A549 (cell line): ENCODE data around the gene SLC8A1. TPM values are rescaled to one million over a fixed set of nuclear protein-coding genes. Genes with fewer than 3 reads are reported as not detected.

ENCODE experiments used
- ATAC-seq, 2 experiments: fragments of 200-7000 bp in 1 of 2; fragments of >200 bp in 1 of 2; cut with Nextera tagmentation in 1 of 2; cut with Tn5 transposase in 1 of 2; 3 replicates each; pipeline versions ENCODE4 v1.8.0 to v1.9.1; 2018 to 2020; ENCODE audit warnings: mild to moderate bottlenecking in 1 of 2, moderate library complexity in 1 of 2
- CTCF ChIA-PET: fragments of 300-600 bp; sonication (Branson Sonifier 250); formaldehyde crosslinking; extraction: SDS; loops from one replicate; lab custom pipeline; 2021; ENCODE audit warnings: antibody characterized with exemption, inconsistent platforms; lab: Yijun Ruan, JAX
- POLR2A ChIA-PET: fragments of 350-600 bp; formaldehyde crosslinking; extraction: SDS; loops from one replicate; lab custom pipeline; 2021; ENCODE audit warnings: antibody characterized with exemption, inconsistent platforms; lab: Yijun Ruan, JAX
- DNase-seq, 2 experiments: peaks; one replicate each; pipeline versions ENCODE4 v3.0.0 to v3.0.0-alpha.2; 2011 to 2016; ENCODE audit warnings: low read depth in 1 of 2, low spot score in 1 of 2
- FAIRE-seq: peaks from 2 replicates; lab custom pipeline; 2011; peaks lifted over from hg19 to GRCh38; lab: Jason Lieb, UNC
- H3K27ac ChIP-seq, 2 experiments: fragments of >200 bp; sonication (Bioruptor Twin); formaldehyde crosslinking; 3 replicates each; pipeline ENCODE4 v1.5.1; 2016 to 2017
- H3K4me1 ChIP-seq: fragments of >200 bp; sonication (Bioruptor Twin); formaldehyde crosslinking; 3 replicates; pipeline ENCODE4 v1.6.1; 2016
- H3K4me2 ChIP-seq: fragments of >200 bp; sonication (Bioruptor Twin); formaldehyde crosslinking; 3 replicates; pipeline ENCODE4 v1.6.1; 2016
- H3K4me3 ChIP-seq: fragments of >200 bp; sonication (Bioruptor Twin); formaldehyde crosslinking; 3 replicates; pipeline ENCODE4 v1.5.1; 2016
- H3K9me3 ChIP-seq: fragments of >200 bp; sonication (Bioruptor Twin); formaldehyde crosslinking; 3 replicates; pipeline ENCODE4 v1.6.1; 2016
- CBX2 ChIP-seq: fragments of 200-600 bp; sonication (generic); IDR thresholded peaks from 2 replicates; pipeline ENCODE4 v1.6.1; 2016; ENCODE audit warnings: low read depth, mild to moderate bottlenecking, borderline replicate concordance
- CBX8 ChIP-seq: fragments of 200-600 bp; sonication (generic); IDR thresholded peaks from 2 replicates; pipeline ENCODE4 v1.6.1; 2016
- CEBPB ChIP-seq, 2 experiments: fragments of >200 bp in 1 of 2; sonication (Bioruptor Twin) in 1 of 2; formaldehyde crosslinking in 1 of 2; IDR thresholded peaks; 2 replicates each; pipeline ENCODE4 v1.6.1; 2012 to 2016
- CHD4 ChIP-seq: fragments of 200-600 bp; sonication (generic); IDR thresholded peaks from 2 replicates; pipeline ENCODE4 v1.6.1; 2016; ENCODE audit warnings: antibody characterized with exemption, mild to moderate bottlenecking, borderline replicate concordance
- HEYL ChIP-seq: fragments of 250-450 bp; sonication (Bioruptor Pico); IDR thresholded peaks from 2 replicates; pipeline ENCODE4 v1.8.0; 2021; ENCODE audit warnings: mild to moderate bottlenecking, moderate library complexity
- HOXA7 ChIP-seq: fragments of 250-450 bp; sonication (Bioruptor Pico); IDR thresholded peaks from 2 replicates; pipeline ENCODE4 v1.5.0; 2020; ENCODE audit warnings: mild to moderate bottlenecking, moderate library complexity
- HOXB13 ChIP-seq: fragments of 250-450 bp; sonication (Bioruptor Pico); IDR thresholded peaks from 2 replicates; pipeline ENCODE4 v1.5.0; 2020; ENCODE audit warnings: low read depth, mild to moderate bottlenecking, moderate library complexity
- JUN ChIP-seq, 2 experiments: fragments of >200 bp; sonication (Bioruptor Twin); formaldehyde crosslinking; IDR thresholded peaks; 2 replicates in 1 of 2; 3 replicates in 1 of 2; pipeline ENCODE4 v1.6.1; 2016 to 2017
- KDM1A ChIP-seq: fragments of 200-600 bp; sonication (generic); IDR thresholded peaks from 2 replicates; pipeline ENCODE4 v1.6.1; 2016; ENCODE audit warnings: low read depth, mild to moderate bottlenecking
- KDM5A ChIP-seq: fragments of 200-600 bp; sonication (generic); IDR thresholded peaks from 2 replicates; pipeline ENCODE4 v1.6.1; 2016; ENCODE audit warnings: antibody characterized with exemption, mild to moderate bottlenecking
- RARB ChIP-seq: fragments of 250-450 bp; sonication (Bioruptor Pico); IDR thresholded peaks from 2 replicates; pipeline ENCODE4 v1.8.0; 2021; ENCODE audit warnings: mild to moderate bottlenecking, moderate library complexity
- RNF2 ChIP-seq: fragments of 200-600 bp; sonication (generic); IDR thresholded peaks from 2 replicates; pipeline ENCODE4 v1.6.1; 2016; ENCODE audit warnings: low read depth, mild to moderate bottlenecking, antibody characterized with exemption, moderate library complexity, borderline replicate concordance
- TFCP2L1 ChIP-seq: fragments of 250-450 bp; sonication (Bioruptor Pico); IDR thresholded peaks from 2 replicates; pipeline ENCODE4 v1.5.0; 2021; ENCODE audit warnings: mild to moderate bottlenecking
- TP53 ChIP-seq: fragments of 250-450 bp; sonication (Bioruptor Pico); IDR thresholded peaks from 2 replicates; pipeline ENCODE4 v1.5.0; 2021; ENCODE audit warnings: mild to moderate bottlenecking, moderate library complexity
- USF2 ChIP-seq: fragments of 450-650 bp; IDR thresholded peaks from 2 replicates; pipeline ENCODE4 v1.6.1; 2014; ENCODE audit warnings: antibody characterized with exemption
- ZC3H11A ChIP-seq: fragments of 450-650 bp; IDR thresholded peaks from 2 replicates; pipeline ENCODE4 v1.6.1; 2014; ENCODE audit warnings: antibody characterized with exemption, mild to moderate bottlenecking
- ZNF302 ChIP-seq: fragments of 250-450 bp; sonication (Bioruptor Pico); IDR thresholded peaks from 2 replicates; pipeline ENCODE4 v1.9.0; 2021; ENCODE audit warnings: inconsistent platforms, mild to moderate bottlenecking, moderate library complexity
- ZSCAN20 ChIP-seq: fragments of 250-450 bp; sonication (Bioruptor Pico); IDR thresholded peaks from 2 replicates; pipeline ENCODE4 v1.8.0; 2022; ENCODE audit warnings: mild to moderate bottlenecking, moderate library complexity
- WGBS: methylation state at CpG from one replicate; pipeline ENCODE4 v1.1.6; 2017; ENCODE audit errors: missing lambda C conversion rate; 5-methylcytosine and 5-hydroxymethylcytosine counted together
- polyA plus RNA-seq, 4 experiments: library from polyadenylated mRNA; depleted of rRNA in 3 of 4; stranded (reverse); fragments of >200 nt; fragmentation: RNase III in 1 of 4; extraction: RNeasy Plus Mini Kit Qiagen cat#74134 plus additional on column Dnase treatment in 1 of 4; gene quantifications; 2 replicates in 3 of 4; 3 replicates in 1 of 4; pipeline ENCODE4 v1.2.3, GENCODE V29; 2011 to 2017
- TF ChIP-seq, protein P1 (sequence below): fragments of 200-600 bp; sonication (generic); IDR thresholded peaks from 2 replicates; pipeline ENCODE4 v1.6.1; 2016; ENCODE audit warnings: antibody characterized with exemption, mild to moderate bottlenecking, moderate library complexity
- TF ChIP-seq, protein P2 (sequence below): IDR thresholded peaks from 2 replicates; pipeline ENCODE4 v1.6.1; 2012
- TF ChIP-seq, protein P3 (sequence below): fragments of 250-450 bp; sonication (Bioruptor Pico); IDR thresholded peaks from 2 replicates; pipeline ENCODE4 v1.5.0; 2021; ENCODE audit warnings: mild to moderate bottlenecking, moderate library complexity, borderline replicate concordance

Gene SLC8A1
- polyA plus RNA-seq, 2 of the 4 experiments (the other 2 are of a cell fraction) = 0.28 to 0.92 TPM

GRCh38 chr2:40367032-40367431 lies 84.9 kb downstream of the SLC8A1 start:
- TF ChIP-seq CEBPB (IDR thresholded peaks at IDR 0.05) (no peak), USF2 (no peak), CBX8 (no peak), TFCP2L1 (no peak), CHD4 (no peak), CBX2 (no peak)
- TF ChIP-seq, protein P1, sequence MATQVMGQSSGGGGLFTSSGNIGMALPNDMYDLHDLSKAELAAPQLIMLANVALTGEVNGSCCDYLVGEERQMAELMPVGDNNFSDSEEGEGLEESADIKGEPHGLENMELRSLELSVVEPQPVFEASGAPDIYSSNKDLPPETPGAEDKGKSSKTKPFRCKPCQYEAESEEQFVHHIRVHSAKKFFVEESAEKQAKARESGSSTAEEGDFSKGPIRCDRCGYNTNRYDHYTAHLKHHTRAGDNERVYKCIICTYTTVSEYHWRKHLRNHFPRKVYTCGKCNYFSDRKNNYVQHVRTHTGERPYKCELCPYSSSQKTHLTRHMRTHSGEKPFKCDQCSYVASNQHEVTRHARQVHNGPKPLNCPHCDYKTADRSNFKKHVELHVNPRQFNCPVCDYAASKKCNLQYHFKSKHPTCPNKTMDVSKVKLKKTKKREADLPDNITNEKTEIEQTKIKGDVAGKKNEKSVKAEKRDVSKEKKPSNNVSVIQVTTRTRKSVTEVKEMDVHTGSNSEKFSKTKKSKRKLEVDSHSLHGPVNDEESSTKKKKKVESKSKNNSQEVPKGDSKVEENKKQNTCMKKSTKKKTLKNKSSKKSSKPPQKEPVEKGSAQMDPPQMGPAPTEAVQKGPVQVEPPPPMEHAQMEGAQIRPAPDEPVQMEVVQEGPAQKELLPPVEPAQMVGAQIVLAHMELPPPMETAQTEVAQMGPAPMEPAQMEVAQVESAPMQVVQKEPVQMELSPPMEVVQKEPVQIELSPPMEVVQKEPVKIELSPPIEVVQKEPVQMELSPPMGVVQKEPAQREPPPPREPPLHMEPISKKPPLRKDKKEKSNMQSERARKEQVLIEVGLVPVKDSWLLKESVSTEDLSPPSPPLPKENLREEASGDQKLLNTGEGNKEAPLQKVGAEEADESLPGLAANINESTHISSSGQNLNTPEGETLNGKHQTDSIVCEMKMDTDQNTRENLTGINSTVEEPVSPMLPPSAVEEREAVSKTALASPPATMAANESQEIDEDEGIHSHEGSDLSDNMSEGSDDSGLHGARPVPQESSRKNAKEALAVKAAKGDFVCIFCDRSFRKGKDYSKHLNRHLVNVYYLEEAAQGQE = no peak
- TF ChIP-seq, protein P2, sequence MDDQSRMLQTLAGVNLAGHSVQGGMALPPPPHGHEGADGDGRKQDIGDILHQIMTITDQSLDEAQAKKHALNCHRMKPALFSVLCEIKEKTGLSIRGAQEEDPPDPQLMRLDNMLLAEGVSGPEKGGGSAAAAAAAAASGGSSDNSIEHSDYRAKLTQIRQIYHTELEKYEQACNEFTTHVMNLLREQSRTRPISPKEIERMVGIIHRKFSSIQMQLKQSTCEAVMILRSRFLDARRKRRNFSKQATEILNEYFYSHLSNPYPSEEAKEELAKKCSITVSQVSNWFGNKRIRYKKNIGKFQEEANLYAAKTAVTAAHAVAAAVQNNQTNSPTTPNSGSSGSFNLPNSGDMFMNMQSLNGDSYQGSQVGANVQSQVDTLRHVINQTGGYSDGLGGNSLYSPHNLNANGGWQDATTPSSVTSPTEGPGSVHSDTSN = no peak
- Histone ChIP-seq H3K4me2 (no peak overlapping the region), H3K4me1 (peaks cover 10% of the 10 kb centered on the region; the same call in 1 of the 3 replicates), H3K27ac (no peak overlapping the region), H3K4me3 (no peak overlapping the region), H3K9me3 (no peaks in the 10 kb centered on the region)
- no peak for DNase-seq
- FAIRE-seq = no peak
- CTCF ChIA-PET = no interaction called here
- 58% methylated on average over 2 of the region's 2 CpGs for WGBS
- POLR2A ChIA-PET = no interaction called here
- no peak for ATAC-seq

DNA sequence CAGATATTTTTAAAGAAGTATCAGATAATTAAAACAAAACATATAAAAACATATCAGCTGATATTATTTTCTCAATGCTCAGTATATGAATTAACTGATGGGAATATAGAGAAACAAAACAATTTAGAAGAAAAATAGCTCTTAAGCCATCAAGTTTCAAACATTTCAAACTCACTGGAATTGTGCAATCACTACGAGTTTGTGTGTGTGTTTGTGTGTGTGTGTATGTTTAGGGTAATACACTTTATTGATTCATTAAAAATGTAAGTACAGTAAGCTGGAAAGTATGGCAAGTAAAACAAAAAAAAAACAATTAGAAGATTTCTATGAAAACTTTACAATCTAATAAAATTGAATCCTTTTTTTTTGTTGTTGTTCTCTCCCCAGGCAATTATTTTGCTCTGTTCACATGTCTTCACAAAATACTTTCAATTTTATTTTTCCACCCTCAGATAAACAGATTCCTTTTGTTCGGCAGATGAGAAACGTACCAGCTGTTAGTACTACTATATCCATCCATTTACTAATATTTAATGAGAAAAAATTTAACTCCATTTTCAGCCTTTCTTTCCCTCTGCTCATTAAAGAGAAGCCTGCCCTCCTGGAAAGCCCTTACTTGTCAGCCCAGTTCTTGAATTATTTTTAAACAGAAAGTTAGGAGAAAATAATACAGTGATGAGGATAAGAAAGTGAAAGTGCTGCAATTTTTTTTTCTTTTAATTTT lies 87.6 kb downstream of the SLC8A1 start:
- DNase-seq (peak in 1 of 2 experiments; percentile 13), ATAC-seq (no peak), FAIRE-seq (no peak)
- no peaks in the 10 kb centered on the region for H3K9me3 ChIP-seq
- H3K27ac ChIP-seq = no peak overlapping the region
- peaks cover 10% of the 10 kb centered on the region; the same call in 1 of the 3 replicates for H3K4me1 ChIP-seq
- peak overlapping the region; percentile 33 for H3K4me2 ChIP-seq
- 17% methylated on average over 3 of the region's 3 CpGs for WGBS
- POLR2A ChIA-PET = no interaction called here
- TF ChIP-seq CEBPB (IDR thresholded peaks at IDR 0.05) (peak; percentile 82 to 88; a peak in 3 of 4 replicates), ZC3H11A (no peak)
- no peak overlapping the region for H3K4me3 ChIP-seq
- CTCF ChIA-PET = no interaction called here

GRCh38 chr2:40363631-40364030 lies 88.3 kb downstream of the SLC8A1 start:
- Histone ChIP-seq H3K4me1 (peaks cover 10% of the 10 kb centered on the region; the same call in 1 of the 3 replicates), H3K27ac (no peak overlapping the region)
- CTCF ChIA-PET = interaction anchor here (0.5 kb wide), 1 partner anchor 119 kb away, joined by 3 read pairs; no protein-coding TSS in a partner anchor

More at GRCh38 chr2:40363631-40364030, 88.3 kb downstream of the SLC8A1 start:
- peak in 1 of 2 experiments; percentile 45; a peak in 3 of 6 replicates for ATAC-seq
- H3K4me2 ChIP-seq = peak overlapping the region; percentile 33
- H3K9me3 ChIP-seq = no peaks in the 10 kb centered on the region
- 59% methylated on average over 6 of the region's 6 CpGs for WGBS
- DNase-seq = peak in 1 of 2 experiments; percentile 24
- POLR2A ChIA-PET = no interaction called here
- no peak for FAIRE-seq
- no peak for TF ChIP-seq ZSCAN20 (CRISPR knock-in tag)
- TF ChIP-seq CBX8 = no peak
- TF ChIP-seq HOXB13 (CRISPR knock-in tag) = no peak
- TF ChIP-seq RNF2 = no peak
- no peak for TF ChIP-seq HOXA7 (CRISPR knock-in tag)
- TF ChIP-seq KDM1A = no peak
- TF ChIP-seq ZNF302 (CRISPR knock-in tag) = no peak
- TF ChIP-seq JUN (IDR thresholded peaks at IDR 0.05) = no peak
- no peak for TF ChIP-seq TP53
- TF ChIP-seq RARB = no peak
- TF ChIP-seq ZC3H11A = no peak
- no peak for TF ChIP-seq KDM5A
- TF ChIP-seq, protein P3, sequence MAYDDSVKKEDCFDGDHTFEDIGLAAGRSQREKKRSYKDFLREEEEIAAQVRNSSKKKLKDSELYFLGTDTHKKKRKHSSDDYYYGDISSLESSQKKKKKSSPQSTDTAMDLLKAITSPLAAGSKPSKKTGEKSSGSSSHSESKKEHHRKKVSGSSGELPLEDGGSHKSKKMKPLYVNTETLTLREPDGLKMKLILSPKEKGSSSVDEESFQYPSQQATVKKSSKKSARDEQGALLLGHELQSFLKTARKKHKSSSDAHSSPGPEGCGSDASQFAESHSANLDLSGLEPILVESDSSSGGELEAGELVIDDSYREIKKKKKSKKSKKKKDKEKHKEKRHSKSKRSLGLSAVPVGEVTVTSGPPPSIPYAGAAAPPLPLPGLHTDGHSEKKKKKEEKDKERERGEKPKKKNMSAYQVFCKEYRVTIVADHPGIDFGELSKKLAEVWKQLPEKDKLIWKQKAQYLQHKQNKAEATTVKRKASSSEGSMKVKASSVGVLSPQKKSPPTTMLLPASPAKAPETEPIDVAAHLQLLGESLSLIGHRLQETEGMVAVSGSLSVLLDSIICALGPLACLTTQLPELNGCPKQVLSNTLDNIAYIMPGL (CRISPR knock-in tag) = no peak
- TF ChIP-seq HEYL (CRISPR knock-in tag) = no peak
- H3K4me3 ChIP-seq = no peak overlapping the region
